Measurements from ENCODE around the gene ASPG.

ASPG gene

DNA sequence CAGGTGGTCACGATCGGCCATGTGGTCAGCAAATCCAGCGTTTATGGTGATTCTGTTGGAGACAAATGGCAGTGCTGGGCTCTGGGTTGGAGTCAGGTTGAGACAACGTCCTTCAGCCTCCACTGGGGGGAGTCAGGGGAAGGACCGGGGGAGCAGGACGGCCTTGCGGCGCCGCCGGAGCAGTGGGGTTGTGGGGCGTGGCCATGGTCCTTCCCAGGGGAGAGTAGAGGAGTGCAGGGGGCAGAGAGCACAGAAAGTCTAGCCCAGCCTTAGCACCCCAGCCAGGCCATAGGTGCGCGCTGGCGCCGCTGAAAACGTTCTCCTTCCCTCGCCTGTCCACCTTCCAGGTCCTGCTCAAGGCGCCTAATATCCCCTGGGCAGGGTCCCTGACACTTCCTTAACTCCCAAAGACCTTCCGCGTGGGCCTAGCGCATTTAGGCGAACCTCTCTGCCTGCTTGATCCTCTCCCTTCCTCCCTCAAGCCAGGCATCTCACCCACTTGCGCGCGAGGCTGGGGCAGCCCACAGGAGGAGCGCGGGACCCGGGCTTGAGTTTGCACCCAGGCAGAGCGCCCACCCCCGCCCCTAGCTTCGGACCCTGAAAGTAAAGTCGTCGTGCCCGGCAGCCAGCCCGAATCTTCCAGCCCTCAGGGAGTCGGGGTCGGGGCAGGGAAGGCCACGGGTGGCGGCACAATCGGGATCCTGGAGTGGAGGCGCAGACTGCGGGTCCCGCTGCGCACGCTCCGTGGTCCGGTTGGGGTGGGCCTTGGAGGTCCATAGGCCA, 49.8 kb downstream of the ASPG start:
- H3K4me3 ChIP-seq (ENCODE audit: low read length) = no peak overlapping the region
- no peak for DNase-seq (ENCODE audit: low read depth)
- TF ChIP-seq, protein P1, sequence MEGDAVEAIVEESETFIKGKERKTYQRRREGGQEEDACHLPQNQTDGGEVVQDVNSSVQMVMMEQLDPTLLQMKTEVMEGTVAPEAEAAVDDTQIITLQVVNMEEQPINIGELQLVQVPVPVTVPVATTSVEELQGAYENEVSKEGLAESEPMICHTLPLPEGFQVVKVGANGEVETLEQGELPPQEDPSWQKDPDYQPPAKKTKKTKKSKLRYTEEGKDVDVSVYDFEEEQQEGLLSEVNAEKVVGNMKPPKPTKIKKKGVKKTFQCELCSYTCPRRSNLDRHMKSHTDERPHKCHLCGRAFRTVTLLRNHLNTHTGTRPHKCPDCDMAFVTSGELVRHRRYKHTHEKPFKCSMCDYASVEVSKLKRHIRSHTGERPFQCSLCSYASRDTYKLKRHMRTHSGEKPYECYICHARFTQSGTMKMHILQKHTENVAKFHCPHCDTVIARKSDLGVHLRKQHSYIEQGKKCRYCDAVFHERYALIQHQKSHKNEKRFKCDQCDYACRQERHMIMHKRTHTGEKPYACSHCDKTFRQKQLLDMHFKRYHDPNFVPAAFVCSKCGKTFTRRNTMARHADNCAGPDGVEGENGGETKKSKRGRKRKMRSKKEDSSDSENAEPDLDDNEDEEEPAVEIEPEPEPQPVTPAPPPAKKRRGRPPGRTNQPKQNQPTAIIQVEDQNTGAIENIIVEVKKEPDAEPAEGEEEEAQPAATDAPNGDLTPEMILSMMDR (conservative IDR thresholded peaks at IDR 0.05; ENCODE audit: low read depth, low read length) = peak; percentile 51

- TF ChIP-seq, protein P1 (conservative IDR thresholded peaks at IDR 0.05; ENCODE audit: low read depth, low read length) = no peak
- DNase-seq (ENCODE audit: low read depth) = no peak
- no peak overlapping the region for H3K4me3 ChIP-seq (ENCODE audit: low read length)
Observed at GRCh38 chr14:104135904-104136471, 50.5 kb downstream of the ASPG start.

- TF ChIP-seq, protein P1 (conservative IDR thresholded peaks at IDR 0.05; ENCODE audit: low read depth, low read length) = no peak
- H3K4me3 ChIP-seq (ENCODE audit: low read length) = peak overlapping the region; percentile 20
- no peak for DNase-seq (ENCODE audit: low read depth)
Observed at GRCh38 chr14:104136472-104137296, 51.2 kb downstream of the ASPG start.

DNA sequence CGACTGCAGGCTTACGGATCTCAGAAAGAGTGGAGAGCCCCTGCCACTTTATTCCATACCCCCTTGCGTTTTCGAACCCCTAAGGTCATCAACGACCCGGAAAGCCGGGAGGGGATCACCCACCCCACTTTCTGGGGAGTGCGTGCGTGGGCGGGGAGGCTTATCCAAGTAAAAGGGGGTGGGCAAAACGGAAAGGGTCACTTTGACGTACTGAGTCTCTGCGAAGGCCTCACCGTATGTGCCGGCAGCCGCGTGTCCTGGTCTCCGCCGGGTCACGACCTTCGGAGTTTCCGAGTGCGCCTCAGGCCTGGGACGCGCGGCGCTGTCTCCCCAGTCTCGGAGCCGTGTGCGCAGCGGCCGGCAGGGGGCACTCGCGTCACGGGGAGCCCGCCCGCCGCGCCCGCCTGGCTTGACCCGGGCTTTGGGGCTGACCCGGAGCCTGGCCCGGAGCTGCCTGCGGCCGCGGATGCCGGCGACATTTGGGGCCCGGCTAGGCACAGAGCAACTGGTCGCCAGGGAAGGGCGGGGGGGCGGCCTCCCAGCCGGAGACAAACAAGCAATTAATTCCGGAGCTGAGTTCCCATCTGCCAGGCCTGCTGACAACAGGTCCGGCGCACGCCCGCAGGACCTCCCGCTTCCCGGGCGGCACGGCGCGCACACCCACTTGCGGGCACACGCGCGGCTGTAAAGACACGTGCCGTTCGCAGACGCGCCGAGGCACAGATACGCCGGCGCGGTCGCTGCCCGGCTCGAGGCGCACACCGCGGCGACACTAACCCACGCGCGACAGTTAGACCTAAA, 52.0 kb downstream of the ASPG start:
- DNase-seq (ENCODE audit: low read depth) = no peak
- H3K4me3 ChIP-seq (ENCODE audit: low read length) = peak overlapping the region; percentile 36
- TF ChIP-seq, protein P1 (conservative IDR thresholded peaks at IDR 0.05; ENCODE audit: low read depth, low read length) = peak; percentile 58

DNA sequence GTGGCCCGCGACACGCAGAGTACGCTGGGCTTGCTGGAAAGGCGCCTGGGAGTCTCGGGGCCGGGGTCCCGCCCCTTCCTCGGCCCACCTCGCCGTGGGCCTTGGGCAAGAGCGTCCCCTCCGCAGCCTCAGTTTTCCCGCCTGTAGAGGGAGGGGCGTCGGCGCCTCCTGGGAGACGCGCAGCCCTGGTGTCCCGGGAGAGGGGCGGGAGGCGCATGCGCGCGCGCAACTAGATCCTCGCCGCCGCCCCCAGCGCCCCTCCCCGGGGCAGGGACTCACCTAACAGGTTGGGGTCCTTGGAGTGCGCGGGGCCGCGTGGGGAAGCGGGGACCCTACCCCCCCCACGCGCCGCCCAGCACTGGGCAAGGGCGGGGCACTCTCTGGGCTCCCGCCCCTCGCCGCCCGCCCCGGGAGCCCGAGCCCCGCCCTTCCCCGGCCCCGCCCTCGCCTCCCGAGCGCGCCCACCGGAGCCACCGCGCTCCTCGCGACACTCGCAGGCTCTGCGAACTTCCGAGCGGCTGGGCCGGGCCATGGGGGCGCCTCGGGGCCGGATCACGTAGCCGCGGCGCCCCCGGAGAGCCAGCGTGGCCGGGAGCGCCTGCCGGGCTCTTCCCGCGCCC, 52.7 kb downstream of the ASPG start, which contains the start of gene KIF26A:
Gene KIF26A, plus strand, starts transcription at position 490 of the 620 bp plus-strand sequence. CDS start 136 bp downstream, outside the sequence.
- TF ChIP-seq, protein P1 (conservative IDR thresholded peaks at IDR 0.05; ENCODE audit: low read depth, low read length) = no peak
- H3K4me3 ChIP-seq (ENCODE audit: low read length) = peak within 1 kb of the TSS; percentile 41
- no peak for DNase-seq (ENCODE audit: low read depth)
